D341Med (cell line): ENCODE data around the gene GRXCR1.

ENCODE experiments used
- DNase-seq: peaks from one replicate; pipeline ENCODE4 v3.0.0; 2012; ENCODE audit warnings: low spot score

Gene GRXCR1

DNA sequence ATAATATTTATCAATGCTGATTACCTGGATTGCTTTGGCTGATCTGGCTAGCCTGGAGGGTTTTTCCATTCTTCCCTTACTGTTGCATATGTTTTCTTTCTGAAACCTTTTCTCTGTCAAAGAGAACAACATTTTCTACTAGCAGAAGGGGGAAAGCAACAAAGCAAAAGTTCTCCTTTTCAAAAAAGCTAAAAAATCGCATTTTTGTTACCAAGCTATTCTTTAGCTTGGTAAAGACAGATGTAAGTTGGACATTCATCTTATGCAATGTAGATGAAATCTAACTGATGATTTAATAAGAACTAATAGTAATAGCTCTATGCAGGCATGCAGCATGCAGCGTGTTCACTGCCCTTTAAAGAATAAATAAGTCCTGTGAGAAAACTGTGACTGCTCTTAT lies at the start of gene GRXCR1:
Gene GRXCR1 (plus strand): TSS at position 301 of the 400 bp plus-strand sequence. CDS start 554 bp downstream, outside the sequence.
- no peak for DNase-seq

- DNase-seq: peak; percentile 43
Observed at GRCh38 chr4:42843694-42844093, 48.8 kb upstream of the GRXCR1 start.

DNA sequence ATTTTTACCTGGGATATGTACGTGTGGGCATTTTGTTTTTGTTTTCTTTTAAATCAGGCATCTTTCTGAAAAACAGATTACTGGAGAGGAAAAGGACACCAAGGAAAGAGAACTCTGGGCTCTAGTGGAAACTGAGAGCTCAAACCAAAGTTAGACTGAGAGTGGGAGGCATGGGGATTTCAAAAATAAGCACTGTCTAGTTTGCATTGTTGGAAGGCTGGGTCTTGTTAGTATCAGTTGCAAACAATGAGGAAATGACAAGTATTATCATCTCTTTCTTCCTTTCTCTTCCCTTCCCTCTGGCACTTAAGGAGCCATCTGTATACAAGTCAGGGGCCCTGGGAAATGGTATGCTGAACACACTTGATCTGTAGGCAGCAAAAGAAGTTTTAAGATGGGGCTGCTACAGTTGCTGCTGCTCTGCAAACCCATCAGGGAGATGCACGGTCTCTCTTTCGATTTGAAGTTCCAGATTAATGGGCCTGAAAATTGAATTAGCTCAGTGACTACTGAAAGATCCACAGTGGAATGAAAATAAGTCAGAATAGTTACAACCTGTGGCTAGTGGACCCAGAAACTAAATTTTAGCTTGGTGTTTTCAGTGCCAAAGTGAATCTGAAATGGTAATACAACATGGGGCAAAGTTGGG lies 48.0 kb upstream of the GRXCR1 start:
- DNase-seq: no peak

DNA sequence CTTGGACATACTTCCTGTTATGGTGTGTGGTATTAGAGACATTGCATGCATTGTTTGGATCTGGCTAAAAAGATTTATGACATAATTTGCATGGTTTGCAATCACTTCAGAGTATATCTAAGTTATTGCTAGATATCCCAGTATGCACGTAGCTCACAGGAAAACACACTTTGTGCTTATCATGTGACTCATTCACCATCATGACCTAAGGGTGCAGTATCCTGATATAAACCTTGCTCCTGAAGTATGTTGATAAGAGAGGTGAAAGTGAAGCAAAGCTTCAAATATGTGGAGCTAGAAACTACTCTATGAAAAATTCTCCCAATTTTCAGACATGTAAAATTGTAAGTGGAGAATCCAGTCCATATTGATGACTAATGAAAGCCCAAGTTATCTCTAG lies 46.9 kb upstream of the GRXCR1 start:
- no peak for DNase-seq

DNA sequence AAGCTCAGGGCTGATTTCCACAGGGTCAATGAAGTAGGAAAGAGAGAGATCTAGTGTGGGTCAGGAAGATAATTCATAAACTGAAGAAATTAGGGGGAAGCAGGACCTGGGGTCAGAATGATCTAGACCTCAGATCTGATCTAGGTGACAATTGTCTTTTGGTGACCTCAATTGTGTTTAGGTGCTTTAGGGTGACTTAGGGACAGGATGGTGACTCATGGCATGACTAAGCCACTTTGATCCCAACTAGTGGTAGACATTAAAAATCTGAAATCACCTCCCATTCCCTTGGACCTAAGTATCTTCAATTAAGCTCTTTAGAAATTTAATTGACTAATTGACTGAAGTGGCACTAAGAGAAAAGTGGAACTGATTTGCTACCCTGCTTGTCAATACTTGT lies 36.7 kb upstream of the GRXCR1 start:
- DNase-seq: no peak

- peak; percentile 61 for DNase-seq
Observed at GRCh38 chr4:42865572-42866189, 26.8 kb upstream of the GRXCR1 start.

DNA sequence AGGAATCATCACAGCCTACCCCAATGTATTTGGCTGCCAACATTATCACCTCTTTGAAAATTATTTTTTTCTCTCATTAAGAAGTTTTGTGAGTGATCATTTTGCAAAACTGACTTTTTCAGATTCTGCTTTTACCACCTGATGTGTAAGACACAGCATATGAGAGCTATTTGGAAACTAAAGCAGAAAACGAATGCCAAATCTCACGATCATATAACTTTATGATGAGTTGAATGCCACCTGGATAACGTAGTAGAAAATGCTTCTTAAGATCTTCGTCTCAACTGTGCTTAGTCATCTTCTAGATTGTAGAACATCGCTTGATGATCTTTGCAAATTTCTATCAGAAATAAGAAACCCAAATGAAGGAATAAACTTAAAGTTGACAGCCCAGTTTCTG lies 21.3 kb upstream of the GRXCR1 start:
- no peak for DNase-seq

GRCh38 chr4:42871671-42872290 lies 20.7 kb upstream of the GRXCR1 start:
- no peak for DNase-seq

DNA sequence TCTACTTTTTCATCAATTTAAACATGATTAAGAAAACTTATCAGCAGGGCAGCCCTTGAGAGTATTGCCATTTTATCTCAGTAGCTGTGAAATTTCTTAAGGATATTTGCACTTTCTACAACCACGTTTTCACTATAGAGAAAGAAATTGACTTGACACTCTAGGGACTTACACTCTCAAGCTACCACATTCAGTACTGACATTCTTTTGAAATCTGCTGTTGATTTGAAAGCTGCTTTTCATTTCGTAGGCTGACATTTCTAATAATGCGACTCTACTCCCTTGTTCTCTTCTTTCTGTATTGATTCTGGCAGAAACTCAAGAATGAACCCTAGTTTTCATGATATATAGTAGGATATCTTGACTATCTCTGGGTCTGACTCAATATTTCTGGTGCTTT lies 13.7 kb upstream of the GRXCR1 start:
- DNase-seq: no peak

DNA sequence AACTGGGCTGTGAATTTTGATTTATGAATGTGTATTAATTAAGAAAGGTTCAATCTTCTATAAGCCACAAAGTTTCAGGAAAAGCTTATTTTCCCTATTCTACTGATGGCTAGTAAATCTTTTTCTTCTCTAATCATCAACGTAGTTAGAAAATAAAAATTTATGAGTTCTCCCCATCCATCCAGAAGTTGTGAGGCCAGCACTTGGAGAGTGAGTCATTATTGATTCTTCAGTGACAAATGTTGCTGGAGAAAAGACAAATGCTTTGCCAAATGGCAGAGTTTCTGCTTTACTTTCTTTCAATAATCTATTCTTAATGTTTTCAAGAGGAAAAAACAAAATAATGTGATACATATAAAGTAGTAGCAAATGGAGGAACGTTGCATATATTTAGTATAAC lies 11.3 kb upstream of the GRXCR1 start:
- DNase-seq: no peak

- DNase-seq: no peak
Observed at GRCh38 chr4:42891644-42892043, 869 bp upstream of the GRXCR1 start.

GRCh38 chr4:42895452-42895851 lies 2.9 kb downstream of the GRXCR1 start:
- no peak for DNase-seq

- DNase-seq: no peak
Observed at GRCh38 chr4:42904986-42905385, 12.5 kb downstream of the GRXCR1 start.

DNA sequence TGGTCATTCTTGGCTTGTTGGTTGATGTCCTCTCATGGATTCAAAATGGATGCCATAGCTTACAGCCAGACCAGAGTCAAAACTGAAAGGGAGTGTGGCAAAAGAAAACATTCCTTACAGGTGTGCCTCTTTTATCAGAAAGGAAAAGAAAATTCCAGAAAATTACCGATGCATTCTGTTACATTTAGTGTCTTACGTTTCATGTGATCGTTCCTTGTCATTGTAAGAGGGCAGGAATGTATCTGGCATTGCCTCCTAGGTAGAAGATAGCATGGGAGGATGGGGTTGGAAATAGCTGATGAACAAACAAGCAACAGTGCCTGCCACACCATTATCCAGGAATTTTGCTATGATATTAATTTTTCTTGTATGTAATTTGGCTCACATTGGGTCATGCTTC lies 13.1 kb downstream of the GRXCR1 start:
- DNase-seq: no peak

GRCh38 chr4:42906341-42906740 lies 13.8 kb downstream of the GRXCR1 start:
- DNase-seq: no peak

DNA sequence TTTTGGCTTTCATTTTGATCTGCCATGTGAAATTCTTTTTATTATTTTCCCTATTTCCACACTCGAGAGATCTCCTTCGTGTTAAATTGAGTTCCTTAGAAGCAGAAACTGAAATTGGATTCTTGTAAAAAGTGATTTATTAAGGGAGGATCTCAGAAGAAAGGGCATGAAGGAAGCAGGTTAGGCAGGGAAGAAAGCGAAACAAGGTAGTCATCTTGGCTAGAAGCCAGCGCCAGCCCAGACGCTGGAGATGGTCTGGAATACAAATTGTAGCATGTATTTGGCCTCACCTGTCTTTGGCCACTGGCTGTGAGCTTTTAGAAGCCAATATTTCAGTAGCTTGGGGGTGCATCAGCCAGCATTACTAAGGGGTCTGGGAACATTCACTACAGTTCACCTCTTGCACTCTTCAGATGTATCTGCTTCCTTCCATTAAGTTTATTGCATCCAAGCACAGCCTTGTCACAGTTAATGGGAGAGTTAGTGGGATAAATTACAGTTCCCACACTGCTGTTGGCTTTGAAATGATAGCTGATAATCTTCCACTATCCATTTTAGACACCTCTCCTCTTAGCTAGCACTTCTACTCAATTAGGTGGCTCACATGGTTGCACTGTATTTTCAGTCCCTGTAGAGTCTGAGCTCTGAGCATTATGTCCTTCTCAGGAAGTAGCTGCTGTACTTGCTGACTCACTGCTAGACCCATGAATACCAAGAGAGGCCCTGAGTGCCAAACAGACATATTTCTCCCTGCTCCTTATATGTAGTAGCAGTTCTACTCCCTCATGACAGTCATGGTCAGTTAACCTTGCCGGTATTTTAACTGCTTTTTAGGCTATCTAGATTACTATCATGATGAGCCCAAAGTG lies 14.6 kb downstream of the GRXCR1 start:
- no peak for DNase-seq

DNA sequence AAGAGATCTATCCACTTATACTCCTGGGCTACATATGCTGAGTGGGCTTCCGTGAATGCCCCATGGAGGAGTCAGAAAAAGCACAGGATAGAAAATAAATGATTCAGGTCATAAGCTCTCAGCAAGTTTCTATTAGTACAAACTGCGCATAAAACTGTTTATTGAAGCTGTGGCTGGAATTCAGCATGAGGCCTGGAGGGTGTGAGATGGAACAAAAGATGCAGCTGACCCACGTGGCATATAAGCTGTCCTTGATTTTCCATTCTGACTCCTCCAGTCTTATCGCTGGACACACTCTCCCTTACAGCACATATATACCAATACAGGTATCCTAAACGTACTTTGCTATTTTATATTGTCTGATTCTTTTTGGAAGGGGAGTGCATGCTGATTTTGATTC lies 17.9 kb downstream of the GRXCR1 start:
- DNase-seq: no peak

DNA sequence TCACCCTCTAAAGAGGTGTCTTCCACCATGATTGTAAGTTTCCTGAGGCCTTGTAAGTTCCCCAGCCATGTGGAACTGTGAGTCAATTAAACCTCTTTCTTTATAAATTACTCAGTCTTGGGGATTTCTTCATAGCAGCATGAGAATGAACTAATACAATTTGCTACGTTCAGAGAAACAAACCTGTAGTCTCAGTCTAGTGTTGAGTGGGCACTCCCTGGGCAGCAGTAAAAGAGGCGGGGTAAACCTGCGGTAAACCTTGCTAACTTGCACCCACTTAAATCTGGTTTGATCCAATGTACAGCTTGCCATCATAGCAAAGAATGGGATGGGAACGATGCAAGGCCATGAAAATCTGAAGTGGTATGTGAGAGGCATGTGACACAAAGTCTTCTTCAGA lies 22.4 kb downstream of the GRXCR1 start:
- DNase-seq: no peak

DNA sequence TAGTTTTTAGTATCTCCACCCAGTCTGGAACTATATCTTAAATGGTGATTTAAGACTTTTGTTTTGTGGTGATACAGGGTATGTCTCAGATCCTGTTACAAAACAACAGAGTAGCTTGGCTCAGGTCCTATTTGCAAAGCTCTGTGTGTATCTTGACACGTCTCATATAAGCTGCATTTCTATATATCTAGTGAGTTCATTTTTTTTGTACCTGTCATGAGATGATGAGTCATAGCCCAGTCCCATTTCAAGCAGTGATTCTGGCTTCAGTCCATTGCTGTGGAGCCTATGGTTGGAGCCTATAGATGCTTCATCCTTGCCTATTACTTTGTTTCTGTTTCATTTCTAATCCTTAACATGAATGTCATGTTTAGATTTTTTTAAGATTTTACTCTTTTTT lies 23.0 kb downstream of the GRXCR1 start:
- no peak for DNase-seq

DNA sequence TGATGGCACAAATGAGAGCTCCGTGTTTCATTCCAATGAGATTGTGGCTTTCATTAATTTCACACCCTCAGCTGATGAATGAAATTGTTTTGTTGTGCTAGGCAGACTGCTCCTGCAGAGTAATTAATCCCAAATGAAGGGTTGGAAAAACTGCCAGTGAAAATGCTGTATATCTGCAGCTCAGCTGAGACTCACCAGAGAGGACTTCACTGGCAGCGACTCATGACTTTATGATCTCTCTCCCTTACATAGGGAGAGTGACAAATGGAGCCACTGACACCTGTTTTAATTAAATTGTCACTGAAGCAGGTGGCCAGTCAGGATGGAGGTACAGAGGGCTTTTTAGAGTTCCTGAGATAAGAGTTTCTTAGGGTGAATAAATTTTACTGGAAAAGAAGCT lies 24.8 kb downstream of the GRXCR1 start:
- no peak for DNase-seq

DNA sequence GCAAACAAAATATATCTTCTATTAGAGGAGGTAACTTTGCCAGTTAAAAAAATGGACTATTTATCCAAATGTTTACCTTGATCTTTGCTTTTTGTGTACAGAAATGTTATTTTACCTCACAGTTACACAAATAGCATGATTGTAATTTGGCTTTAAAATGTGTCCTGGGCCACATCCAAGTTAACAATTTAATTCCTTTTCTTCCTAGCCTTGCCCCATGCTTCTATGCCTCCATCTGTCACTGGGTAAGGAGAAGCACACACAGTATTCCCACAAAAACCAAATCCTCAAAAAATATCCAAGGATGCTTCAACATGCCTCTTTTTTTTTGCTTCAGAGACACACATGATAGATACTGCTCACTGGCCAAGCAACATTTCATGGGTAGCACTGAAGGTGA lies 30.9 kb downstream of the GRXCR1 start:
- no peak for DNase-seq

- no peak for DNase-seq
Observed at GRCh38 chr4:42925921-42926320, 33.4 kb downstream of the GRXCR1 start.

- no peak for DNase-seq
Observed at GRCh38 chr4:42927946-42928345, 35.4 kb downstream of the GRXCR1 start.
